ENCODE data around the gene STPG3. TPM values are rescaled to one million over a fixed set of nuclear protein-coding genes. Genes with fewer than 3 reads are reported as not detected.
A peak's percentile ranks its signal among the peaks of the same experiment; 100 is the strongest.

The STPG3 gene
- total and polyA plus RNA-seq, 2 experiments from 2014 or later, result not detected

DNA sequence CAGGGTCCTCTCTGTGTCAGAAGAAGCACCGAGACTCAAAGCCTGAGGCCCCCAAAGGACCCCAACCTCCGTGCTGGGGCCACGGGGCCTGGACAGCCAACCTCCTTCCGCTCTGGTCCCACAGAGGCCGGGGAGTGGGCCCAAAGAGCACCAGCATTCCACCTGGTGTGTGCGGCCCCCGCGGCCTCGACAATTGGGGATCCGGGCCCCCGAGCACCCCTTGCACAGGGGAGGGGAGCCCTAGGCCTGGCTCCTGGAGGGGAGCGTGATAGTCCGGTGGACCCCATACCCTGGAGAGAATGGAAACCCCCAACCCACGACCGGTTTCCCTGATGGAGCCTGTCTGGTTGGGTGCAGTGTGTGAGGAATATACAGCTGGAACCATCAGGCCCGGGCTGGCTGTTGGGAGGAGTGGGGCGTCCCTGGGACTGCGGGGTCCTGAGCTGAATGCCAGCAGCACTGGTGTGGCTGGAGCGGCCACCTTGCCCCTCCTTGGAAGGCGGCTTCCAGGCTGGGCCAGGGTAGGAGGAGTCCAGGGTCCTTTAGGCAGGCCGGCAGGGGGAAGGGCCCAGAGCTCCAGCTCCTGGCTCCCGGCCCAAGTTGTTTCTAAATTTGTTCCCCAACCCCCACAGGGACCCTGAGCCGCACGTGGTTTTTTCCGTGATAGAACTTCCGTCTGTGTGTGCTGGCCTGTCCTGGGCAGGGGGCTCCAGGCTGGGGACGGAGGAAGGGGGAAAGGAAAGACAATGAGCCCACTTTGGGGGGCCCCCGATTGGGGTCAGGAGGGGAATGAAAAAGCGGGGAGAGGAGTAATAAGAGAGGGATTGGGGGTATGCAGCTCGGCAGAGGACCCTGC is 25.6 kb downstream of the STPG3 start:
- Histone ChIP-seq H2AFZ (no peak overlapping the region), H3K9me2 (ENCODE audit: insufficient read depth) (no peaks in the 10 kb centered on the region), H4K20me1 (ENCODE audit: insufficient read depth) (no peaks in the 10 kb centered on the region), H3K4me2 (ENCODE audit: unreplicated experiment) (peak overlapping the region; percentile 86), H3K79me2 (ENCODE audit: insufficient read depth) (no peaks in the 10 kb centered on the region), H3K4me3 (peak overlapping the region; percentile 78), H3K9me3 (ENCODE audit: low read depth) (no peaks in the 10 kb centered on the region), H3K9ac (peak overlapping the region; percentile 71), H3F3A (ENCODE audit: insufficient read depth) (no peaks in the 10 kb centered on the region), H3K27me3 (replicated peaks; ENCODE audit: insufficient read depth) (no peaks in the 10 kb centered on the region), H3K4me1 (ENCODE audit: insufficient read depth) (peaks cover 8% of the 10 kb centered on the region), H3K36me3 (ENCODE audit: low read depth) (no peaks in the 10 kb centered on the region; the same call in 1 of the 2 replicates), H3K27ac (peak overlapping the region; percentile 23; the same call in 1 of the 2 replicates)
- peak; percentile 63 for DNase-seq
- TF ChIP-seq EZH2 (IDR thresholded peaks at IDR 0.05; ENCODE audit: insufficient read depth, poor library complexity, severe bottlenecking) (no peak), EZH2phosphoT487 (IDR thresholded peaks at IDR 0.05; ENCODE audit: insufficient read depth, low read depth) (no peak)
- WGBS, 2 experiments (ENCODE audit: low coverage in 1 of 2, low lambda C conversion rate in 2 of 2, missing lambda C conversion rate in 2 of 2), result 48 to 58% methylated on average over 23 to 30 of the region's 30 CpGs
- in situ Hi-C loops (cut with MboI), result no loop called here

GRCh38 chr9:137277329-137278041 is 26.4 kb downstream of the STPG3 start, which contains the start of gene TOR4A:
Gene TOR4A, plus strand, starts transcription at chr9:137277726. Its CDS starts 964 bp downstream, at chr9:137278690.
- no peak for TF ChIP-seq EZH2phosphoT487 (IDR thresholded peaks at IDR 0.05; ENCODE audit: insufficient read depth, low read depth)
- TF ChIP-seq EZH2 (IDR thresholded peaks at IDR 0.05; ENCODE audit: insufficient read depth, poor library complexity, severe bottlenecking), result no peak
- no peaks in the 10 kb centered on the region for H3K27me3 ChIP-seq (replicated peaks; ENCODE audit: insufficient read depth)
- H3K4me3 ChIP-seq, result peak within 1 kb of the TSS; percentile 78
- H3K27ac ChIP-seq, result peak within 1 kb of the TSS; percentile 23; the same call in 1 of the 2 replicates
- no peaks in the 10 kb centered on the region; the same call in 1 of the 2 replicates for H3K36me3 ChIP-seq (ENCODE audit: low read depth)
- DNase-seq, result peak; percentile 95
- peaks cover 8% of the 10 kb centered on the region for H3K4me1 ChIP-seq (ENCODE audit: insufficient read depth)
- H4K20me1 ChIP-seq (ENCODE audit: insufficient read depth), result no peaks in the 10 kb centered on the region
- no peaks in the 10 kb centered on the region for H3K9me2 ChIP-seq (ENCODE audit: insufficient read depth)
- H3K79me2 ChIP-seq (ENCODE audit: insufficient read depth), result no peaks in the 10 kb centered on the region
- no peaks in the 10 kb centered on the region for H3K9me3 ChIP-seq (ENCODE audit: low read depth)
- peak within 1 kb of the TSS; percentile 71 for H3K9ac ChIP-seq
- peak within 1 kb of the TSS; percentile 11; the same call in 1 of the 2 replicates for H2AFZ ChIP-seq
- no peaks in the 10 kb centered on the region for H3F3A ChIP-seq (ENCODE audit: insufficient read depth)
- in situ Hi-C loops (cut with MboI), result no loop called here
- 5 to 6% methylated on average over 10 to 25 of the region's 25 CpGs for WGBS, 2 experiments (ENCODE audit: low coverage in 1 of 2, low lambda C conversion rate in 2 of 2, missing lambda C conversion rate in 2 of 2)
- H3K4me2 ChIP-seq (ENCODE audit: unreplicated experiment), result peak within 1 kb of the TSS; percentile 86

GRCh38 chr9:137278061-137278701 is 27.1 kb downstream of the STPG3 start:
- peak overlapping the region; percentile 86 for H3K4me2 ChIP-seq (ENCODE audit: unreplicated experiment)
- no peaks in the 10 kb centered on the region for H3K9me3 ChIP-seq (ENCODE audit: low read depth)
- TF ChIP-seq EZH2phosphoT487 (IDR thresholded peaks at IDR 0.05; ENCODE audit: insufficient read depth, low read depth), result no peak
- no peak for TF ChIP-seq EZH2 (IDR thresholded peaks at IDR 0.05; ENCODE audit: insufficient read depth, poor library complexity, severe bottlenecking)
- H3K79me2 ChIP-seq (ENCODE audit: insufficient read depth), result no peaks in the 10 kb centered on the region
- no peaks in the 10 kb centered on the region; the same call in 1 of the 2 replicates for H3K36me3 ChIP-seq (ENCODE audit: low read depth)
- no peaks in the 10 kb centered on the region for H3K9me2 ChIP-seq (ENCODE audit: insufficient read depth)
- peak overlapping the region; percentile 20; the same call in 1 of the 2 replicates for H3K27ac ChIP-seq
- H3K4me3 ChIP-seq, result peak overlapping the region; percentile 78
- in situ Hi-C loops (cut with MboI), result no loop called here
- no peaks in the 10 kb centered on the region for H4K20me1 ChIP-seq (ENCODE audit: insufficient read depth)
- H3F3A ChIP-seq (ENCODE audit: insufficient read depth), result no peaks in the 10 kb centered on the region
- peak overlapping the region; percentile 11; the same call in 1 of the 2 replicates for H2AFZ ChIP-seq
- peak overlapping the region; percentile 71 for H3K9ac ChIP-seq
- 5% methylated on average over 37 to 54 of the region's 54 CpGs for WGBS, 2 experiments (ENCODE audit: low coverage in 1 of 2, low lambda C conversion rate in 2 of 2, missing lambda C conversion rate in 2 of 2)
- H3K27me3 ChIP-seq (replicated peaks; ENCODE audit: insufficient read depth), result no peaks in the 10 kb centered on the region
- DNase-seq, result peak; percentile 62
- peaks cover 8% of the 10 kb centered on the region for H3K4me1 ChIP-seq (ENCODE audit: insufficient read depth)

Data from GM23248 (cell line).